ENCODE data around the gene FIZ1.
"Not testable (repeated sequence)": the region's sequence is repeated elsewhere in the genome, so short reads cannot be mapped to it uniquely, and the experiment has no call there.

Gene FIZ1

DNA sequence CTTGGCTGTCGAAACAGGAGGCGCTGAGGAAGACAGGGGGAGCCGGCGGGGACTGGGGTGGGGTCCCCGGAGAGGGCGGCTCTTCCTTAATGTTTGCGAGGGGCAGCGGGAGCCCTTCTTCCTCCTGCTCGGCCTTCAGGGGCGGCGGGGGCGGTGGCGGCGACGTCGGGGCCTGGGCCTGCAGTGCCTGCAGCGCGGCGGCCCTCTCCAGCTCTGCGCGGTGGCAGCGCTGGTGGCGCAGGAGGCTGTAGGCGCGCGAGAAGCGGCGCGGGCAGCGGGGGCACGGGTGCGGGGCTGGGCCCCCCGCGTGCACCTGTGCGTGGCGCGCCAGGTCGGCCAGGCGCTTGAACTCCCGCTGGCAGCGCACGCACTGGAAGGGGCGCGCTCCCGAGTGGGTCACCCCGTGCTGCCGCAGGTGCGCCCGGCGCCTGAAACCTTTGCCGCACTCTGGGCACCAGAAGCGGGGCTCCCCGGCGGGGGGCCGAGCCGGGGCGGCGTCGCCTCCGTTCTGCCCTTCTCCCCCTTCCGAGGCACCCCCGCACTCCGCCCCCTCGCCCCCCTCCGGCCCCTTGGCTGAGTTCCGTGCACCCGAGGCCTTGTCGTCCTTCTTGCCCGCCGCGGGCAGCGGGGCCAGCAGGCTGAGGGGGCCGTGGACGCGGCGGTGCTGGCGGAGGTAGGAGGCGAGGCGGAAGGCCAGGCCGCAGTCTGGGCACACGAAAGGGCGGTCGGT is 21.1 kb downstream of the FIZ1 start:
- no peak for DNase-seq

DNA sequence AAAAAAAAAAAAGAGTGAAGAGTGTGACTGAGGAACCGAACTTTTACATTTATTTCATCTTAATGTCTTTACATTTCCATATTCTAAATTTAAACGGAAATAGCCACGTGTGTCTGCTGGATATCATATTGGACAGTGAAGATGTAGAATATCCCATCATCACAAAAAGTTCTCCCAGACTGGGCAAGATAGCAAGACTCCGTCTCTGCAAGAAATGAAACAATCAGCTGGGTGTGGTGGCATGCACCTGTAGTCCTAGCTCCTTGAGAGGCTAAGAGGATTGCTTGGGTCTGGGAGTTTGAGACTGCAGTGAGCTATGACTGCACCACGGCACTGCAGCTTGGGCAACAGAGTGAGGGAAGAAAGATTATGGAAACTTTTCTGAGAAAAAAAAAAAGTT is 22.6 kb downstream of the FIZ1 start:
- DNase-seq: no peak

DNA sequence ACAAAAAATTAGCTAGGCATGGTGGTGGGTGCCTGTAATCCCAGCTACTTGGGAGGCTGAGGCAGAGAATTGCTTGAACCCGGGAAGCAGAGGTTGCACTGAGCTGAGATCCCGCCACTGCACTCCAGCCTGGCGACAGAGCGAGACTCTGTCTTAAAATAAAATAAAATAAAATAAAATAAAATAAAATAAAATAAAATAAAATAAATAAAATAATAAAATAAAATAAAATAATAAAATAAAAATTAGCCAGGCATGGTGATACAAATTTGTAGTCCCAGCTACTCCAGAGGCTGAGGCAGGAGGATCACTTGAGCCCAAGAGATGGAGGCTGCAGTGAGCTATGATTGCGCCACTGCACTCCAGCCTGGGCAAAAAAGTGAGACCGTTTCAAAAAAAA is 25.4 kb downstream of the FIZ1 start:
- DNase-seq: not testable (repeated sequence)

DNA sequence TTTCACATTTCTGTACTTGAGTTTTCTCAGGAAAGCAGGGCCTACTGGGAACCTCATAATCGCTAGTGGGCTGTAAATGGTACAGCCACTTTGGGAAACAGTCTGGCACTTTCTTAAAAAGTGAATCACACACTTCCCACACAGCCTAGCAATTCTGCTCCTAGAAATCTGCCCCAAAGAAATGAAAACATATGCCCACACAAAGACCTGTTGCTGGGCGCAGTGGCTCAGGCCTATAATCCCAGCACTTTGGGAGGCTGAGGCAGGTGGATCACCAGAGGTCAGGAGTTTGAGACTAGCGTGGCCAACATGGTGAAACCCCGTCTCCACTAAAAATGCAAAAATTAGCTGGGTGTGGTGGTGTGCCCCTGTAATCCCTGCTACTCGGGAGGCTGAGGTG is 29.8 kb downstream of the FIZ1 start:
- DNase-seq: not testable (repeated sequence)

DNA sequence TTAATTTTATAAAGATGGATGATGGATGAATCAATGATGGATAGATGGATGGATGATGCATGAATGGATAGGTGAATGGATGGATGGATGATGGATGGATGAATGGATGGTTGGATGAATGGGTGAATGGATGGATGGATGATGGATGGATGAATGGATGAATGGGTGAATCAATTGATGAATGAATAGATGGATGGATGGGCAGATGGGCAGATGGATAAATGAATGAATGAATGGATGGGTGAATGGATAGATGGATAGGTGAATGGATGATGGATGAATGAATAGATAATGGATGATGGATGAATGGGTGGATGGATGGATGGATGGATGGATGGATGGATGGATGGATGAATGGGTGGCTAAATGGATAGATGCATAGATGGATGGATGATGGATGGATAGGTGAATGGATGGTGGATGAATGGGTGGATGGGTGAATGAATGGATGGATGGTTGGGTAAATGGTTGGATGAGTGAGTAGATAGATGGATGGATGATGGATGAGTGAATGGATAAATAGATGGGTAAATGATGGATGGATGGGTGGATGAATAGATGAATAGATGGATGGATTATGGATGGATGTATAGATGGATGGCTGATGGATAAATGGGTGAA is 31.5 kb downstream of the FIZ1 start:
- no peak for DNase-seq

DNA sequence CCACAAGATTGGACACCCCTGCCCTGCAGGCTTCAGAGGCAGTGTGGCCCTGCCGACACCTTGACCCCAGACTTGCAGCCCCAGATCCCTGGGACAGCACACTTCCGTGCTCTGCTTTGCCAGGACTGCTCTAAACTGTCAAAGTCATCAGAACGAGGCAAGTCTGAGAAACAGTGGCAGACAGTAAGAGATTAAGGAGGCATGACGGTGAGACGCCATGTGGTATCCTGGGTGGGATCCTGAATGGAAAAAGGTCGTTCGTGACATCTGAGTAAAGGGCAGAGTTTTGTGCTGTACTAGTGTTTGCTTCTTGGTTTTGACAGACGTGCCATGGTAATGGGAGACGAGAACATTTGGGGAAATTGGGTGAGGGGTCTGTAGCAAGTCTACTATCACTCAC is 32.5 kb downstream of the FIZ1 start:
- no peak for DNase-seq

DNA sequence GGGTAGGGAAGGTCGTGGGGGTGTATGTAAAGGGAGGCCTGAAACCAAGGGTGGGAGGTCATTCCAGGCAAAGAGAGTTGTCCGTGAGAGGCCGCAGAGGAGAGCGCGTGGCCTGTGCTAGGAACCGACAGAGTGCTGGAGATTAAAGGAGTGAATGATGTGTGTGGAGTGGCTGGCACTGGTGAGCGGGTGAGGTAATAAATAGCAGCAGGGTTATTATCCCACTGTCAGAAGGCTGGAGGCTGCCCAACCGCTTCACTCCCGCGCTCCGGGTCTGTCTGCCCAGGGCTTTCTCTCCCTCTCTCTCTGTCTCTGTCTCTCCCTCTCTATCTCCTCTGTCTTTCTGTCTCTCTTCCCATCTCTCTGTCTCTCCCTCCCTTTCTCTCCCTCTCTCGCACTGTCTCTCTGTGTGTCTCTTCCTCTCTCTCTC is 36.0 kb downstream of the FIZ1 start:
- peak in 2 of 51 donors; percentile 7 to 10 for DNase-seq

DNA sequence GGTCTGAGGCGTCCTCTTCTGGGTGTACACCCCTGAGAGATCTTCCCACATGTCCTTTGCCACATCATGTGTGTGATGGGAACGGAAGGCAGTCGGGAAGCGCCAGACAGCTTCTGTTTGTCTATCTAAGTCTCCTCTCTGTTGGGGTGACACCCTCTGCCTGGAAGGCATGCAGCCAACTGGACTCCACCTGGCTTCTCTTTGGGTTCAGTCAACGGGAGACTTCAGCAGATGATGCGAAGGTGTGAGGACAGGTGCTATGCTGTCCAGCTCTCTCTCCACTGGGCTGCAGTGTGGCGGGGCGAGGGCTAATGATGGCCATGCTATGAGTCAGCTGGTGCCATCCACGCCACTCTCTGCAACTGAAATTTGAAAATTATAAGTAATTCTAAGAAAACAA is 39.6 kb downstream of the FIZ1 start:
- no peak for DNase-seq

DNA sequence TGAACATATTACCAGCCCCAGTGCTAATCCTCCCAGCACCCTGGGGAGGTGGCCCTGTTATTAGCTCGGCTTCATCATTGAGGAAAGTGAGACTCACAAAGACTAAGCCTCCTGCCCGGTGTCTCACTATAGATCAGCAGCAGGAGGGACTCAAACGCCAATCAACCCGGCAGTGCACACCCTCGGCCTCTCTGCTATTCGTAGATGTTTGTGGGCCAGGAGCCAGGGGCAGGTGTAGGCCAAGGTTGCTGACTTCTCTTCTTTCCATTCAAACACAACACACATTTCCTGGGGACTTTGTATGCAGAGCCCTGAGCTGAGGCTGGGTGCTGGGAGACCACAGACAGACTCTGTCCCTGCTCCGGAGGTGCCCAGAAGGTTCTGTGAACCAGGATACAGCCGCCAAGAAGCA is 44.6 kb downstream of the FIZ1 start:
- no peak for DNase-seq

DNA sequence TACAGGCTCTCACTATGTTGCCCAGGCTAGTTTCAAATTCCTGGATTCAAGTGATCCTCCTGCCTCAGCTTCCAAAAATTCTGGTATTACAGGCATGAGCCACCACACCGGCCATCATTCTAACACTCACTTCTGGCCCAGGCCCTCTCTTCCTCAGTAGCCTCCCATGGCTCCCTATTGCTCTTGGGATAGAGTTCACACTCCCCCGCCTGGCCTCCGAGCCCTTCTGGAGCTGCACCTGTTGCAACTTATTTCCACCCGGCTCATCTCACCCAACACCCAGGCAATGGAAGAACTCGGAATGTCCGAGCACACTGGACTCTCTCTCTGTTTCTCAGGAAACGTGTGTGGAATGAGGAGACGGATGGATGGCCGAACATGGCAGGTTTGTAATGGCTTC is 45.0 kb downstream of the FIZ1 start:
- DNase-seq: no peak

DNA sequence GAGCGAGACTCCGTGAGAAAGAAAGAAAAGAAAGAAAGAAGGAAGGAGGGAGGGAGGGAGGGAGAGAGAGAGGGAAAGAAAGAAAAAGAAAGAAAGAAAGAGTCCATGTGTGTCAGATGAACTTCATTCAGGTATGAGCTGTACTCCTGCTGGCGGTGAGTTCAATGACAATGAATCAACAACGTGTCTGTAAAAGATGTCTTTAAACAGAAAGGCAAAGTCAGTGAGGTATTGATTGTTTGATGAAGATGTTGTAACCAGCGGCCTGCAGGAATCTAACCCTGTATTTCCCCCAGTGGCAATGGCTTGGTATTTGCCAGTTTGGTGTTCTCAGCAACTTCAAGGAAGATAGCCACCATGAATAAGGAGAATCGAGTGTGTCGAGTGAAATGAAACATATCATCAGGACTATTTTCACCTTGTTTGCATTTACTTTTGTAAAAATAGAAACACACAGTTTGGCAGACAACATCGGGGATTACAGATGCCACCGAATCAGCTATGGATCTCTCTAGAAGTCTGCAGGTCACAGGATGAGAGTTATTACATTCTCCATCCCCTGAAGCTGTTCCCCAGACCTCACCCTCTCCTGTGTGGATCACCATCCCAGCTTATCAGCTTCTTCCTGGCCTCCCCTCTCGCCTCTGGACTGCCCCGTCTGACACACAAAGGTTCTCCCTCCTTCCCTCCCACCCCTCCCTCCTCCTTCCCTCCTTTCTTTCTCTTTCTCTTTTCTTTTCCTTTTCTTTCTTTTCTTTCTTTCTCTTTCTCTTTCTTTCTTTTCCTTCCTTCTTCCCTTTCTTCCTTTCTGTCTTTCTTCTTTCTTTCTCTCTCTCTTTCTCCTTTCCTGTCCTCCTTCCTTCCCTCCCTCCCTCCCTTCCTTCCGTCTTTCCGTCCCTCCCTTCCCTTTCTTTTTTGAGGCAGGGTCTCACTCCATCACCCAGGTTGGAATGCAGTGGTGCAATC is 45.8 kb downstream of the FIZ1 start:
- no peak for DNase-seq

DNA sequence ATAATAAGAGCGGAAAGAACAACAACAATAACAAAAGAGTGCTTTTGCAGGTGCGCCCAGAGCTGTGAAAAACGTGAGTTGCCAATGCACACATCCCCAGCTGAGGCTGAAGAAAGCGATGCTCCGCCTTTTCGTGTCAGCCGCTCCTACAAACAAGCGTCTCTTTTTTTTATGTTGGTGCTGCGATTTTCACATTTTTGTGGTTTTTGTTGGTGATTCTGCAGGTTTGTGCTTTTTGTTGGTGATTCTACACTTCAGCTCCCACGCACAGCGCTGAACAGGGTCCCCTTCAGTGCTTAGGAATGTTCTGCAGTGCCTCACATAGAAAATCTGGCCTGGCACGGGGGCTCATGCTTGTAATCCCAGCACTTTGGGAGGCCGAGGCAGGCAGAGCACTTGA is 46.7 kb downstream of the FIZ1 start:
- DNase-seq: no peak

DNA sequence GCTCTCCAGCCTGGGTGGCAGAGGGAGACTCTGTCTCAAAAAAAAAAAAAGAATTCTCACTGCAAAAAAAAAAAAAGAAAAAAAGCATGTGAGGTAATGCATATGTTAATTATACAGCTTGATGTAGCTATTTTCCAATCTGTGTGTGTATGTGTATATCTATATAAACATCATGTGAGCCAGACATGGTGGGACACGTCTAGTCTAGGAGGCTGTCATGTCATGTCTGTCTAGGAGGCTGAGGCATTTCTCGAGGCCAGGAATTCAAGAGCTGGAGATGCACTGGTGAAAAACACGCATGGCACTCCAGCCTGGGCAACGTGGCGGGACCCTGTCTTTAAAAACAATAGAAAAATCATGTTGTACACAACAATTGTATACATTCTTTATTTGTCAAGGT is 47.1 kb downstream of the FIZ1 start:
- DNase-seq: no peak

DNA sequence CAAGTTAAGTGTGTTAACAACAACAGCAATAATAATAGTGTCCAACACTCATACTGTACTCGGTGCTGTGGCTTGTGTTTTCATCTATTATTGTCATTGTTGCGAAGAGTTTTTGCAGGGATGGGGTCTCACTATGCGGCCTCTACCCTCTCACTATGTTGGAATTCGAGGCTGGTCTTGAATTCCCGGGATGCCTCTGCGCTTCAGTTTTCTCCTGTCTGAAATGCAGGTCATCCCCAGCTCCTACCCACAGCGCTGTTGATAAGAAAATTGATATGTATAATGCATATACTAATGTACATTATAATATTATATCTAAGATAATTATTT is 49.0 kb downstream of the FIZ1 start:
- no peak for DNase-seq

DNA sequence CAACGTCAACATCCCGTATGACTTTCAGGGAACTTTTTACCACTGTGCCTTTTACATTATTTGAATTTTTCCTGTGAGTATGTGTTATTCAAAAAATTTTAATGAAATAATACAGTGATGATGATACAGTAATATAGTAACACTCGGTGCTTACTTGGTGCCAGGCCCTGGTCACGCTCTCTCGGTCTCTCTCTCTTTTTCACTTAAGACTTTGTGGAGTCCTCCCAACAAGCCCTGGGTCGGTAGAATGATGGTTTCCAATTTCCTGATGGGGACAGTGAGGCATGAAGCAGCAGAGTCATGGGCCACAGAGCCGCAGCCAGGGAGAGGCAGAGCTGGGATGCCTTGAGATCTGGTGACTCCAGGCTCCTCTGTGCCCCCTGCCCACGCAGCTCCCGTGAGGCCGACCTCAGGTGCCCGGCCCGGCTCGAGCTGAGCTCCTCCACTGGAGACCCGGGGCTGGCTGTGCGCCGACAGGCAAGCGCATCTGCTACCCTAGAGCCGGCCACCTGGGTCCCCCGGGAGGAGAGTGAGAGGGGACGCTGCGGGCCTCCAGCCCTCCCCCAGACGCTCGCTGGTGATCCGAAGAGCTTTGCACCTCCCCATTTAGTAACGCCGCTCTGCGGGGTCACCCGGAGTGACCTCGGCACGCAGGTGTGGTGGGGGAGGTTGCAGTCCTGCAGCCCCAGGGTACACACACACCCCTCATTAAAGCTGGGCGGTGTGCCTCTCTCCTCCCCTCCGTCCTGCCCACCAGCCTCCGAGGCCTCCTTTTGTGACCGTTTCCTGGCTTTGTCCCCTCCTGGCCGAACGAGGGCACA is 49.6 kb downstream of the FIZ1 start:
- no peak for DNase-seq

DNA sequence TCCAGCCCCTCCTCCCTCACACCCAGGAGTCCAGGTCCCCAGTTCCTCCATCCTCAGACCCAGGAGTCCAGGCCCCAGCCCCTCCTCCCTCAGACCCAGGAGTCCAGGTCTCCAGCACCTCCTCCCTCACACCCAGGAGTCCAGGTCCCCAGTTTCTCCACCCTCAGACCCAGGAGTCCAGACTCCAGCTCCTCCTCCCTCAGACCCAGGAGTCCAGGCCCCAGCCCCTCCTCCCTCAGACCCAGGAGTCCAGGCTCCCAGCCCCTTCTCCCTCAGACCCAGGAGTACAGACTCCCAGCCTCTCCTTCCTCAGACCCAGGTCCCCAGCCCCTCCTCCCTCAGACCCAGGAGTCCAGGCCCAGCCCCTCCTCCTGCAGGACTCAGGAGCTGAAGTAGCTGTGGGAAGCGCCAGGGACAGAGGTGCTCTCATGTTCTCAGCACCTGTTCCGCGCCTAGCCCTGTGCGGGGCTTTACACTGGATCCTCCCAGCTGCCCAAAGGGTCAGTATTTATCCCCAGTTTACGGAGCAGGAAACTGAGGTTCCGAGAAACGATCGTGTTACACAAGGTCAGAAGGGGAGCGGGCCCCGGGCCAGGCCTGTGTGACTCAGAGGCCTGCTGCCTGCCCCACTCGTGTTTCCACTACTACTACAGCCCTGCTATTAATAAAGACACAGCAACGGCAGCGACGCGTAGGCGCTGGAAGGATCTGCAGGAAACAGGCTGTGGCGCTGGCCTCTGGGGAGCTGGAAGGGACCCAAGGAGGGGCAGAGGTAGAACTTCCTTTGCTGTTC is 52.3 kb downstream of the FIZ1 start:
- peak in 5 of 51 donors; percentile 4 to 18 (median 10) for DNase-seq

DNA sequence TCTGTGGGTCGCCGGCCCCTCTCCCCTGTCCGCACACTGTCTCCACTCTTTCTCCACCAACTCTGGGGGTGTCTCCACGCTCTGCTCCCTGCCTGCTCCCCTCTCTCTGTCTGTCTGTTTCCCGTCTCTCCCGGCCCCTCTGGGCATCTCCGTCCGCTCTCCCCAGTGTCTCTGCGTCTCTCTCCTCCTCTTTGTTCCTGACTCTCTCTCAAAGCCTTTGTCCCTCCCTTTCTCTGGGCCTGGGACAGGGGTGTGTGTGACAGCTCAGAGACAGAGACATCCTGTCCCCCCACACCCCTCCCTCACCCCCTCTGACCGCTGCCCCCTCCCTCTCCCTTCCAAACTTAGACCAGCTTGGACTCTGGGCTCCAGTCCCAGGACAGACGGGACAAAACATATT is 53.3 kb downstream of the FIZ1 start:
- no peak for DNase-seq

DNA sequence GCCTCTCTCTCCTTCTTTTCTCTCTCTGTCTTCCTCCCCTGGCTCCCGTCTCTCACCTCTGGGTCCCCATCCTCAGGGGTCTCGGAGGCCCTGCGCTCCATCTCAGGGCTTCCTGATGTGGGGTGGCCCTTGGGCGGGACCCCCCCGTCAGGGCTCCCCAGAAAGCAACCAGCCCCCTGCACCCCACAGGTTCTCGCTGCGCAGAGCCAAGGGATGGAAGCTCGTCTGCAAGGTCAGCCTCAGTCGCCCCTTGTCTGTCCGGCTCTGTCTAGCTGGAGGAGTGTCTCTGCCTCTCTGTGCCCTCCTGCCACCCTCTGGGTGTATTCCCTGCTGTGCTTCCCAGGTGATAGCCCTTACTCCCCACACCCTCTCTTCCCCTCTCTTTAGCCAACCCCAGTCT is 53.9 kb downstream of the FIZ1 start, which contains the start of gene SBK3:
Gene SBK3, minus strand, starts transcription at position 101 of the 400 bp plus-strand sequence. Its CDS starts 0 bp downstream, at position 101.
- no peak for DNase-seq

DNA sequence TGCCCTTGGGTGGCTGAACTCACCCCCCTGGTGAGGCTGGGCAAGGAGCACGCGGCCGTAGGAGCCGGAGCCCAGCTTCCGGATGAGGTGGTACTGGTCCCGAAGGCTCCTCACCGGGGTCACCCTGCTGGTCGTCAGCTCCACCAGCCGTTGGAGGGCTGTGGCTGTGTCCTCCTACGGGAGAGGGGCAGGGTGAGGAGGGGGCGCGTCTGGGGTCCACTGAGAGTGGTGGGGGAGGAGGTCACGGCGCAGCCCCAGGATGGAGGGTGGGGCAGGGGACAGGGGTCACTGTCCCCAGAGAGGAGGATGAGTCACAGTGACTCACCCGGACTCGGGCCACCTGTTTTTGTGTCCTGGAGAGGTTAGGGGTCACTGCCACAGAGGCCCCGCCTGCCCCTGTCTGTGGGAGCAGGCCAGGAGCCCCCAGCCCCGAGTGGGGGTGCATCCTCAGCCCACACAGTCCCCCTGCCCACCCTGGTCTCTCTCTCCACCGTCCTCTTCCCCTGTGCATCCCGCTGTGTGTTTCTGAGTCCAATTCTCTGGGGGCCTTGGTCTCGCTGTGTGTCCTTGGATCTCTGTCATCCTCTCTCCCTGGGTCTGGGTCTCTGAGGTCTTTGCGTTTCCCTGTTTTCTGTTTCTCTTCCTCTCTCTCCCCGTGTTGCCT is 54.4 kb downstream of the FIZ1 start:
- DNase-seq: no peak

DNA sequence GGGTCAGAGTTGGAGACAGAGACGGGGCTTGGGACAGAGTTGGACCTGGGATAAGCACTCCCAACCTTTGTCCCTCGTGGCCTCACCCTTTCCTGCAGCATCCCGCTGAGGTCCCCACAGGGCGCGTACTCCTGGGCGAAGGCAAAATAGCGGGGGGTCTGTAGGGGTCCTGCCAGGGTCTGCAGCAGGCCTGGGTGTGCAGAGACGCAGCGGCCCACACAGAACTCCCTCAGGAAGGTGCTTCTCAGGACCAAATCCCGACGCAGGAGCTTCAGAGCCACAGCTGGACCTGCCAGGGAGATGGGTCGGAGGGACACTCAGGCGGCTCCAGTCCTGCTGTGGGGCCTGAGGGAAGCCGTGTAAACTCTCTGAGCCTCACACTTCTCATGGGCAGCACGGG is 55.3 kb downstream of the FIZ1 start:
- no peak for DNase-seq
